GM12875 (cell line): ENCODE measurements around the gene ERVMER34-1.

Source experiments
- H3K4me3 ChIP-seq: one replicate; pipeline ENCODE4 v1.5.1; 2011; ENCODE audit warnings: low read depth, low read length, control low read depth
- CTCF ChIP-seq: IDR thresholded peaks from 2 replicates; pipeline ENCODE4 v1.5.1; 2011; ENCODE audit warnings: low read depth, mild to moderate bottlenecking, control low read depth, inconsistent platforms, low read length, moderate library complexity, borderline replicate concordance; ENCODE audit not compliant: insufficient read depth

Gene ERVMER34-1

GRCh38 chr4:52750213-52750612, 1.0 kb downstream of the ERVMER34-1 start:
- no peak for TF ChIP-seq CTCF
- H3K4me3 ChIP-seq = no peak overlapping the region

- H3K4me3 ChIP-seq = no peak overlapping the region
- TF ChIP-seq CTCF = no peak
Measured at GRCh38 chr4:52748432-52748831, 2.8 kb downstream of the ERVMER34-1 start.

GRCh38 chr4:52744588-52744987, 6.6 kb downstream of the ERVMER34-1 start:
- TF ChIP-seq CTCF = no peak
- H3K4me3 ChIP-seq = no peak overlapping the region

GRCh38 chr4:52743444-52744019, 7.7 kb downstream of the ERVMER34-1 start:
- H3K4me3 ChIP-seq = no peak overlapping the region
- no peak for TF ChIP-seq CTCF

GRCh38 chr4:52729586-52729985, 21.6 kb downstream of the ERVMER34-1 start:
- TF ChIP-seq CTCF = no peak
- H3K4me3 ChIP-seq = no peak overlapping the region

- no peak overlapping the region for H3K4me3 ChIP-seq
- TF ChIP-seq CTCF = no peak
Measured at GRCh38 chr4:52728691-52729240, 22.5 kb downstream of the ERVMER34-1 start.

- no peak for TF ChIP-seq CTCF
Measured at GRCh38 chr4:52726826-52727580, 24.2 kb downstream of the ERVMER34-1 start.

More at GRCh38 chr4:52726826-52727580, 24.2 kb downstream of the ERVMER34-1 start:
- no peak overlapping the region for H3K4me3 ChIP-seq
